H9 (cell line): ENCODE data around the gene ETV5. TPM values are rescaled to one million over a fixed set of nuclear protein-coding genes. Genes with fewer than 3 reads are reported as not detected.

Source experiments
- DNase-seq: peaks from one replicate; pipeline ENCODE4 v3.0.0-alpha.2; 2017
- H2AFZ ChIP-seq: one replicate; pipeline ENCODE4 v1.6.1; 2013; ENCODE audit warnings: mild to moderate bottlenecking, low read length, control low read depth, moderate library complexity
- H2AK5ac ChIP-seq: 2 replicates; pipeline ENCODE4 v1.6.1; 2013; ENCODE audit warnings: low read length, control low read depth, mixed read lengths; ENCODE audit not compliant: insufficient read length
- H2BK120ac ChIP-seq: one replicate; pipeline ENCODE4 v1.6.1; 2013; ENCODE audit warnings: low read depth, mild to moderate bottlenecking, low read length, control low read depth, inconsistent platforms; ENCODE audit not compliant: poor library complexity, severe bottlenecking
- H2BK12ac ChIP-seq: 2 replicates; pipeline ENCODE4 v1.6.1; 2013; ENCODE audit warnings: low read length, control low read depth, mixed read lengths, low read depth; ENCODE audit not compliant: insufficient read length
- H2BK15ac ChIP-seq: 2 replicates; pipeline ENCODE4 v1.6.1; 2013; ENCODE audit warnings: low read depth, low read length, control low read depth
- H2BK20ac ChIP-seq: one replicate; pipeline ENCODE4 v1.6.1; 2013; ENCODE audit warnings: low read depth, mild to moderate bottlenecking, low read length, control low read depth, inconsistent platforms; ENCODE audit not compliant: poor library complexity, severe bottlenecking
- H2BK5ac ChIP-seq: 2 replicates; pipeline ENCODE4 v1.6.1; 2013; ENCODE audit warnings: low read length, control low read depth, mixed read lengths; ENCODE audit not compliant: insufficient read length
- H3K14ac ChIP-seq: 2 replicates; pipeline ENCODE4 v1.6.1; 2013; ENCODE audit warnings: low read length, control low read depth; ENCODE audit not compliant: insufficient read depth
- H3K18ac ChIP-seq: 2 replicates; pipeline ENCODE4 v1.6.1; 2013; ENCODE audit warnings: low read depth, mild to moderate bottlenecking, mixed read lengths, low read length, control low read depth; ENCODE audit not compliant: insufficient read length
- H3K23ac ChIP-seq: 2 replicates; pipeline ENCODE4 v1.6.1; 2013; ENCODE audit warnings: low read length, control low read depth, mixed read lengths, low read depth; ENCODE audit not compliant: insufficient read length
- H3K23me2 ChIP-seq: 2 replicates; pipeline ENCODE4 v1.6.1; 2013; ENCODE audit warnings: low read depth, mild to moderate bottlenecking, mixed read lengths, low read length, control low read depth; ENCODE audit not compliant: insufficient read length, poor library complexity, severe bottlenecking
- H3K27ac ChIP-seq: 2 replicates; pipeline ENCODE4 v1.5.1; 2013; ENCODE audit warnings: low read length, control low read depth, mixed read lengths, low read depth; ENCODE audit not compliant: insufficient read length
- H3K27me3 ChIP-seq: 2 replicates; pipeline ENCODE4 v1.6.1; 2013; ENCODE audit warnings: low read length, control low read depth, inconsistent platforms; ENCODE audit not compliant: insufficient read depth
- H3K4ac ChIP-seq: 2 replicates; pipeline ENCODE4 v1.6.1; 2013; ENCODE audit warnings: low read depth, mild to moderate bottlenecking, control low read depth, inconsistent platforms, low read length, moderate library complexity
- H3K4me1 ChIP-seq: 2 replicates; pipeline ENCODE4 v1.6.1; 2013; ENCODE audit warnings: low read length, control low read depth, inconsistent platforms; ENCODE audit not compliant: insufficient read depth
- H3K4me2 ChIP-seq: 2 replicates; pipeline ENCODE4 v1.6.1; 2013; ENCODE audit warnings: low read length, control low read depth, mixed read lengths; ENCODE audit not compliant: insufficient read length, insufficient read depth
- H3K56ac ChIP-seq: 2 replicates; pipeline ENCODE4 v1.6.1; 2013; ENCODE audit warnings: low read depth, mild to moderate bottlenecking, mixed read lengths, low read length, control low read depth; ENCODE audit not compliant: insufficient read length
- H3K79me1 ChIP-seq: 2 replicates; pipeline ENCODE4 v1.6.1; 2013; ENCODE audit warnings: low read depth, mild to moderate bottlenecking, moderate library complexity, low read length, control low read depth, inconsistent platforms; ENCODE audit not compliant: insufficient read depth, poor library complexity, severe bottlenecking
- H3K79me2 ChIP-seq: 2 replicates; pipeline ENCODE4 v1.6.1; 2013; ENCODE audit warnings: low read length, control low read depth, inconsistent platforms; ENCODE audit not compliant: insufficient read depth
- H3K9ac ChIP-seq: 2 replicates; pipeline ENCODE4 v1.6.1; 2013; ENCODE audit warnings: low read length, control low read depth, mixed read lengths; ENCODE audit not compliant: insufficient read length; ENCODE audit errors: extremely low read depth
- H3K9me3 ChIP-seq: one replicate; pipeline ENCODE4 v1.6.1; 2013; ENCODE audit warnings: low read depth, low read length, inconsistent platforms; ENCODE audit not compliant: control insufficient read depth
- H3T11ph ChIP-seq: one replicate; pipeline ENCODE4 v1.6.1; 2013; ENCODE audit warnings: mild to moderate bottlenecking, low read length, control low read depth, inconsistent platforms
- H4K20me1 ChIP-seq: one replicate; pipeline ENCODE4 v1.6.1; 2013; ENCODE audit not compliant: control insufficient read depth, insufficient read length, insufficient read depth
- H4K5ac ChIP-seq: 2 replicates; pipeline ENCODE4 v1.6.1; 2013; ENCODE audit warnings: low read depth, mild to moderate bottlenecking, mixed read lengths, low read length, control low read depth; ENCODE audit not compliant: insufficient read length
- H4K8ac ChIP-seq: replicated peaks from 2 replicates; pipeline ENCODE4 v1.6.1; 2013; ENCODE audit warnings: low read length, control low read depth, mixed read lengths, low read depth; ENCODE audit not compliant: insufficient read length
- H4K91ac ChIP-seq: 2 replicates; pipeline ENCODE4 v1.6.1; 2013; ENCODE audit warnings: low read depth, mild to moderate bottlenecking, moderate library complexity, mixed read lengths, low read length, control low read depth; ENCODE audit not compliant: insufficient read length
- H3K27ac Mint-ChIP-seq, 3 experiments: 2 replicates in 2 of 3; 3 replicates in 1 of 3; pipeline ENCODE4 v1.8.0; 2020 to 2021; ENCODE audit warnings: mixed read lengths in 3 of 3, mild to moderate bottlenecking in 1 of 3, moderate library complexity in 1 of 3
- H3K27me3 Mint-ChIP-seq: 2 replicates; pipeline ENCODE4 v1.8.0; 2021; ENCODE audit warnings: low read depth, mild to moderate bottlenecking, moderate library complexity, mixed read lengths
- H3K36me3 Mint-ChIP-seq, 3 experiments: 2 replicates in 2 of 3; 3 replicates in 1 of 3; pipeline ENCODE4 v1.8.0; 2020 to 2021; ENCODE audit warnings: low read depth in 3 of 3, mixed read lengths in 3 of 3; ENCODE audit not compliant: insufficient read depth in 1 of 3
- H3K4me1 Mint-ChIP-seq, 2 experiments: 2 replicates each; pipeline ENCODE4 v1.8.0; 2020; ENCODE audit warnings: mixed read lengths in 2 of 2
- H3K4me3 Mint-ChIP-seq, 2 experiments: 2 replicates in 1 of 2; 3 replicates in 1 of 2; pipeline ENCODE4 v1.8.0; 2020 to 2021; ENCODE audit warnings: mild to moderate bottlenecking in 2 of 2, mixed read lengths in 2 of 2, moderate library complexity in 1 of 2
- H3K9me3 Mint-ChIP-seq, 2 experiments: 2 replicates in 1 of 2; 3 replicates in 1 of 2; pipeline ENCODE4 v1.8.0; 2020; ENCODE audit warnings: mild to moderate bottlenecking in 2 of 2, mixed read lengths in 2 of 2, moderate library complexity in 1 of 2
- WGBS: extraction: QIAGEN DNeasy Blood & Tissue Kit; methylation state at CpG from one replicate; pipeline ENCODE4 v1.1.7; 2013; ENCODE audit warnings: missing lambda C conversion rate, low lambda C conversion rate, mixed read lengths; ENCODE audit not compliant: insufficient read length; ENCODE audit errors: extremely low coverage; 5-methylcytosine and 5-hydroxymethylcytosine counted together
- total RNA-seq: library from RNA; stranded (reverse); gene quantifications from 2 replicates; pipeline ENCODE4 v1.2.1, GENCODE V29; 2021
- TF ChIP-seq, protein P1 (sequence below): fragments of 200-600 bp; sonication (generic); conservative IDR thresholded peaks from 3 replicates; pipeline ENCODE4 v1.8.0; 2021; ENCODE audit warnings: antibody characterized with exemption, mild to moderate bottlenecking

The ETV5 gene
- total RNA-seq, 1 experiment from 2014 or later = 7.7 TPM

GRCh38 chr3:186052096-186052840, 56.6 kb downstream of the ETV5 start:
- H3K23me2 ChIP-seq = no peaks in the 10 kb centered on the region
- H2BK120ac ChIP-seq = no peak overlapping the region
- no peak overlapping the region for H2BK5ac ChIP-seq
- H3K27ac ChIP-seq = no peak overlapping the region
- H3K9me3 ChIP-seq = no peaks in the 10 kb centered on the region
- H4K91ac ChIP-seq = no peak overlapping the region
- no peak overlapping the region for H2AFZ ChIP-seq
- H3K23ac ChIP-seq = no peak overlapping the region
- no peak overlapping the region for H3K56ac ChIP-seq
- H3K79me1 ChIP-seq = no peaks in the 10 kb centered on the region
- no peaks in the 10 kb centered on the region for H3K27me3 Mint-ChIP-seq
- no peak overlapping the region for H3K27ac Mint-ChIP-seq
- H3K9ac ChIP-seq = no peak overlapping the region
- no peaks in the 10 kb centered on the region for H3K27me3 ChIP-seq
- H4K20me1 ChIP-seq = no peaks in the 10 kb centered on the region
- no peaks in the 10 kb centered on the region for H3K79me2 ChIP-seq
- H4K5ac ChIP-seq = no peak overlapping the region
- no peak overlapping the region for H3K4me3 Mint-ChIP-seq
- no peak overlapping the region for H2BK20ac ChIP-seq
- WGBS = no CpG with 5 or more reads among the region's 7 CpGs
- no peak overlapping the region for H3K18ac ChIP-seq
- H3K4me1 Mint-ChIP-seq = peaks cover 8 to 11% of the 10 kb centered on the region in 2 experiments
- no peak overlapping the region for H3T11ph ChIP-seq
- no peak overlapping the region for H2BK12ac ChIP-seq
- no peaks in the 10 kb centered on the region for H3K9me3 Mint-ChIP-seq
- peaks cover 0 to 32% (median 0%) of the 10 kb centered on the region in 3 experiments; a peak in 3 of 7 replicates for H3K36me3 Mint-ChIP-seq
- no peak overlapping the region for H3K14ac ChIP-seq
- H2BK15ac ChIP-seq = no peak overlapping the region
- no peak overlapping the region for H3K4me2 ChIP-seq
- H3K4ac ChIP-seq = no peak overlapping the region
- TF ChIP-seq, protein P1, sequence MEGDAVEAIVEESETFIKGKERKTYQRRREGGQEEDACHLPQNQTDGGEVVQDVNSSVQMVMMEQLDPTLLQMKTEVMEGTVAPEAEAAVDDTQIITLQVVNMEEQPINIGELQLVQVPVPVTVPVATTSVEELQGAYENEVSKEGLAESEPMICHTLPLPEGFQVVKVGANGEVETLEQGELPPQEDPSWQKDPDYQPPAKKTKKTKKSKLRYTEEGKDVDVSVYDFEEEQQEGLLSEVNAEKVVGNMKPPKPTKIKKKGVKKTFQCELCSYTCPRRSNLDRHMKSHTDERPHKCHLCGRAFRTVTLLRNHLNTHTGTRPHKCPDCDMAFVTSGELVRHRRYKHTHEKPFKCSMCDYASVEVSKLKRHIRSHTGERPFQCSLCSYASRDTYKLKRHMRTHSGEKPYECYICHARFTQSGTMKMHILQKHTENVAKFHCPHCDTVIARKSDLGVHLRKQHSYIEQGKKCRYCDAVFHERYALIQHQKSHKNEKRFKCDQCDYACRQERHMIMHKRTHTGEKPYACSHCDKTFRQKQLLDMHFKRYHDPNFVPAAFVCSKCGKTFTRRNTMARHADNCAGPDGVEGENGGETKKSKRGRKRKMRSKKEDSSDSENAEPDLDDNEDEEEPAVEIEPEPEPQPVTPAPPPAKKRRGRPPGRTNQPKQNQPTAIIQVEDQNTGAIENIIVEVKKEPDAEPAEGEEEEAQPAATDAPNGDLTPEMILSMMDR = no peak
- no peak overlapping the region for H4K8ac ChIP-seq
- no peak for DNase-seq
- H2AK5ac ChIP-seq = no peak overlapping the region
- no peaks in the 10 kb centered on the region for H3K4me1 ChIP-seq
